ENCODE measurements around the gene TACR1.

GRCh38 chr2:75074228-75074627 lies 125.1 kb downstream of the TACR1 start:
- TF ChIP-seq CTCF (conservative IDR thresholded peaks at IDR 0.05), result no peak
- TF ChIP-seq EZH2 (IDR thresholded peaks at IDR 0.05; ENCODE audit: low read depth), result no peak
